RPMI7951 (cell line): Measurements from ENCODE around the gene RBM18. TPM values are rescaled to one million over a fixed set of nuclear protein-coding genes. Genes with fewer than 3 reads are reported as not detected.

ENCODE experiments used
- DNase-seq: peaks from one replicate; pipeline ENCODE4 v3.0.0-alpha.2; 2012; ENCODE audit warnings: low read depth
- total RNA-seq: library from RNA; depleted of rRNA; stranded (reverse); fragments of >200 nt; shearing (Covaris generic); gene quantifications from 2 replicates; pipeline ENCODE4 v1.2.3, GENCODE V29; 2014; rRNA removed

The RBM18 gene
- total RNA-seq, 1 experiment from 2014 or later: 12.5 TPM

DNA sequence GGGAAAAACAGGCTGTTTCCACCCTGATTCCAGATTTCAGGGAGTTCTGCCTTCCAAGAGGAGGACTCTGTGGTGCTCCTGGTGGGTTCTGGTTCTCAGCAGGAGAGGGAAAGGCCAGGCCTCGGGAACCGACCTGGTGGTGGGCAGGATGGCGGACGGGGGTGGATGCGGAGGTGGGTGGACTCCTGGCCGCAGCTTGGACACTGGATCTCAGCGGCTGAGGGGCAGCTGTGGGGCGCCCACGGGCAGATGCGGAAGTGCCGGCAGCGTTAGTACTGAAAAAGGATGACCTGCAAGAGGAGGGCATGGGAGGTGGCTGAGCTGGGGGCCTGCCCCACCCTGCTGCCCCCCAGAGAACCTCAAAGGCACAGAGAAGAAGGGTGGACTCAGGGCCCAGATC is 60.1 kb downstream of the RBM18 start:
- no peak for DNase-seq

DNA sequence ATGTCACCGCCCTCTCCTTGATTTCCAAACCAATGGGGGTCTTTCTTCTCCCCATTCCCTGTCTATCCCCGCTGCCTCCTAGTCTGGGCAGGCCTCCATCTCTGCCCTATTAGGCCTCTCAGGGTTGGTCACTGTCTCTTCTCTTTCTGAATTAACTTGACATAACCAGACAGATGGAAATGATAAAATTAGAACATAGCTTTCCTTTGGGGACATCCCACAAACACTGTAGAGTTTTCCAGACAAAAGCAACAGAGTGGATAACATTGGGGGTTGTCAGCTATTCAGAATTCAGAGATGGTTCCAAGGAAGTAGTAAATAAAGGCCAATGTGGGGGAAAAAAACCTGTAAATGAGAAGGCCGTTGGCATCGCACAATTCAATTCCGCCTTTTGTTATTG is 60.6 kb downstream of the RBM18 start:
- DNase-seq: no peak

DNA sequence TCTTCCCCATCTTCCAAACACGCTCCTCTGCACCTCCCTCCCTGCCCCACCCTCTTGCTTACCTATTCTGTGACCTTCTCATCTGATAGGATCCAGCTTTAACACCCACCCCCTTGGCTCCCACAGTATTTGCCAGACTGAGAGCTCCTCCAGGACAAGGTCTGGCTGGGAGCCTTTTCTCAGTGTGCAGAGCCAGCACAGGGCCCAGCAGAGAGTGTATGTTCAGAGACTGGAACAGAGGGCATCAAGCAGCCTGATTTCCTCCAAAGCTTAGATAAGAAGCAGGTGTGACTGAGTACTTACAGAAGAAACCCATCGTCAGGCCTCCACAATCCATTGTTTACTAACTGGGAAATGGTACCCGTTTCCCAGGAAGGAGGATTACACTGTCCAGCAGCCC is 62.5 kb downstream of the RBM18 start:
- DNase-seq: no peak

DNA sequence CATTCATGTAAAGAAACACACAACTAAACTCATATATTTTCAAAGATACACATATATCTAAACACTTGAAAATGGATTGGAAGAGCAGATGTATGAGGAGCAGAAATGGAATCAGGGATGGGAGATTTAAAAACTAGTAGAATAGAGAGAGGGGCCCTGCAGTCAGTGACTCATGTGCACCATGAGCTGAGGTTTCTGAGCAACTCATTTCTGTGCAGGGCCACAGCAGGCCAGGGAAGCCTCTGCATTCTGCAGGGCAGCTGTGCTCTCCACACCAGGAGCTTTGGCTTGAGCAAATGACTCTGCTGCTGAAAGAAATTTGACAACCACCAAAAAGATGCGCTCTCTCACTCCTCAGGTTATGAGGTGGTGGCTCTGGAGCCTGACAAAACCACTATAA is 63.0 kb downstream of the RBM18 start:
- peak; percentile 14 for DNase-seq

DNA sequence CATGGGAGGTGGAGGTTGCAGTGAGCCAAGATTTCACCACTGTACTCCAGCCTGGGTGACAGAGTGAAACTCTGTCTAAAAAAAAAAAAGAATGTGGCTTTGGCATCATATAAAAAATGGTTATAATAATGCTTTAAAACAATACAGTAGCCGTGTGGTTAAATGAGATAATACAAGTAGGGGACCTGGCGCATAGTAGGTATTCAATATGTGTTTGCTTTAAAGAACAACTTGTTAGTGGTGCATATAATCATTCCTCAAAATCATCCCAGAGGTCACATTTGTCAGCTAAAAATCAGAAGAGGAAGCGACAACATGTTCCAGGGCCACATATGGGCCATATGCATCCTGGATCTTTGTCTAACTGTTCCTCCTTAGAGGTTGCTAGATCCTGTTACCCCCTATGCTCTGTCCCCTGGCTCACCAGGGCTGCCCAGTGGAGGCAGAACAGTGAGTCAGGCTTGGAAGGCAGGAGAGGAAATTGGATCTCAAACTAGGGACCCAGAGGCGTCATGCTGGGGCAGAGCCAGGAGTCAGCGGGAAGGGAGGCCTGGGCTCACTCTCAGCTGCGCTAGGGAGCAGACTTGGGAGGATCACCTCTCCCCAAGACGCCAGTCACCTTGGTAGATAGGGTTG is 63.6 kb downstream of the RBM18 start:
- peak; percentile 42 for DNase-seq

DNA sequence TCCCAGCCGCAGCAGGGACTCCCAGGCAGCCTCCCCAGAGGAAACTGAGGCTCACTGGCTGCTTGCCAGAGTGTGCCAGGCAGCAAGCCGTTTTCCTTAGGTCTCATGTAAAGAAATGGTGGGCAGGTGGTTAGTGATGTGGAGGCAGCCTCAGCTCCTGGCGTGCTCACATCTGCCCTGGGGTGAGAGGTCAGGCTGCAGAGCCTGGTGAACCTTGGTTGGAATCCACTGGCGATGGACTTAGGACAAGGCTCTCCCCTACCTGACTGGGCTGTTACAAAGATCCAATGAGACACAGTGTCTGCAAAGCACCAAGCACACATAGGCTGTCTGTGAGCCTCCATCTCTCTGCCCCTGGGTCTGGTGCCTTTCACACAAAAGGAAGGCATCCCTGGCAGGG is 66.8 kb downstream of the RBM18 start:
- DNase-seq: no peak

DNA sequence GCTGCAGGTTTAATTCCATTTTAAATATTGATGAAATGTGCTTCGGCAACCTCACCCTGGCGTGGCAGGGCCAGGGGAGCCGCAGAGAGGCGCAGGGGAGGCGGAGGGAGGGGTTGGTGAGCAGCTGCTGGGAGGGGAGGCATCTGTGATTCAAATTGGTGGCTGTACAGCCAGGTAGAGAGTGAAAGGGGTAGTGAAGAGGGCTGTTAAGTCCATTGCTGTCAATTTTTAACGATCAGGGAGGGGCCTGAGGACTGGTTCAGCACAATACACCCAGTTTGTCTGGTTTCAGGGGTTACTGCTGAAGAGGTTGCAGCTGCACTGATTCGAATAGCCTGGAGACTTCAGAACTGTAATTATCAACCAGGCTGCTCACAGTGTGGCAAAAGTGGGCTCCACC is 67.2 kb downstream of the RBM18 start:
- no peak for DNase-seq

DNA sequence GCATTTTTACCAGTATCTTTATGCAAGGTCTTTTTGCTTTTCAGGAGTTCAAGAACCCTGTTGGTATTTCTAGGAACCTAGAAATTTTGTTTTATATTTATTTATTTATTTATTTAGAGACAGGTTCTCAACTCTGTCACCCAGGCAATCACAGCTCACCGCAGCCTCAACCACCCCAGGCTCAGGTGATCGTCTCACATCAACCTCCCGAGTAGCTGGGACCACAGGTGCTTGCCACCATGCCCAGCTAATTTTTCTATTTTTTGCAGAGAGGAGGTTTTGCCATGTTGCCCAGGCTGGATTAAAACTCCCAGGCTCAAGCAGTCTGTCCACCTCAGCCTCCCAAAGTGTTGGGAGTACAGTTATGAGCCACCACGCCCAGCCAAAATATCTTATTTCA is 68.8 kb downstream of the RBM18 start:
- no peak for DNase-seq

DNA sequence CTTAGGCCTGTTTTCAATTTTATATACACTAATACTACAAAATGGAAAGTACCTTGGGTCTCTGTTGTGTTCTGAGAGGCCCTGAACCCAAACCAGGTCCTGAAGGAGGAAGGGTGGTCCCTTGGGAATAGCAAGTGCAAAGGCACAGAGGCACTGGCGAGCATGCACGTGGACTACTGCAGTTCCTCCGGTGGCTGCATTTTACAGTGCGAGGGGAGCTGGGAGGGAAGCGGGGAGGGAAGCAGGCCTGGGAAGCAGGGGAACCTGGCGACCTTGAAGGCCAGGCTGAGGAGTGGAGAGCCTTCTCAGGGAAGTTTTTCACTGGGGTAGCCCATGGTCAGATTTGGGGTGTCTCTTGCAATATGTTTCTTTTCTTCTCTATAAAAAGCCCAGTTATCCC is 71.0 kb downstream of the RBM18 start:
- DNase-seq: no peak

DNA sequence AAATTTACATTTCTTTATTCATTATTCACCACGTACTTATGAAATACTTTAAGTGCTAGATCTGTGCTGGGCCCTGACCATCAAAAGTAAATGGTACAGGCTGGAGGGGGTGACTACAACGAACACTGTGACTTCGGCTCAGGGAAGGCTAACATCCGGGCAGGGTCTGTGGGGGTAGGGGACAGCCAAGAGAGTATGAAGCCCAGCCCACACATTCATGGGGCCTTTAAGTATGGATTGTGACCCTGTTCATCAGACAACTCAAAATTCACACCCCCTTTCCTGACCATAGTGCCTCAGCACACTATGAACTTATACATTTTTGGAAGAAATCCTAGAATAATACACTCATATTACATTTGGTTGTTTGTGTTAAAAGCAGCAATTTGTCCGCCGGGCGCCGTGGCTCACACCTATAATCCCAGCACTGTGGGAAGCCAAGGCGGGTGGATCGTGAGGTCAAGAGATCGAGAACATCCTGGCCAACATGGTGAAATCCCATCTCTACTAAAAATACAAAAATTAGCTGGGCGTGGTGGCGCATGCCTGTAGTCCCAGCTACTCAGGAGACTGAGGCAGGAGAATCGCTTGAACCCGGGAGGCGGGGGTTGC is 71.6 kb downstream of the RBM18 start:
- no peak for DNase-seq

DNA sequence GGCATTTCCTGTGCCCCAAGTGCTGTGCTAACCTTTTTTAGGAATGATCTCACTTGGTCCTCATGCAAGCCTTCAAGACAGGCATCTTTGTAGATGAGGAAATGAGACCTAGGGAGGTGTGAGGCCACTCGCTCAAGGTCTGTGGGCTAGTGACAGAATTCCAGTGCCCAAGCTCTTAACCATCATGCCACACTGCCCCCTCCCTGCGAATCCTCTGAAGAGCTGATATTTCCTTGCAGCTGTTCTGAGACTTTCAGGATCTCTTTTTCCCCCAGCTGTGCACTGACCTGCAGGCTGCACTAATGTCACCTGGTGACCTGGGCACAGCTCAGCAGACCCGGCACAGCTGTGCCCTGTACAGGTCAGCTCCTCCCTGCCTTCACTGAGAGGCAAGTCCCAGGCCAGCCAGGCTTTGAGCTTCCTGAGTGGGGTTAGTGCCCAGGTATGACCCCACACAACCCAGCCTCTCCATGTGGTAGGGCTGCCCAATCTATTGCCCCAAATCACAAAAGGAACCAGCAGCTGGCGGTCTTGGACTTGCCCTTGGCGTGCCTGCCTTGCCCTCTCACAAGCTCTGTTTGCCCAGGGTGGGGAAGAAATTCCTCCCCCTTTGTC is 72.3 kb downstream of the RBM18 start:
- DNase-seq: no peak

DNA sequence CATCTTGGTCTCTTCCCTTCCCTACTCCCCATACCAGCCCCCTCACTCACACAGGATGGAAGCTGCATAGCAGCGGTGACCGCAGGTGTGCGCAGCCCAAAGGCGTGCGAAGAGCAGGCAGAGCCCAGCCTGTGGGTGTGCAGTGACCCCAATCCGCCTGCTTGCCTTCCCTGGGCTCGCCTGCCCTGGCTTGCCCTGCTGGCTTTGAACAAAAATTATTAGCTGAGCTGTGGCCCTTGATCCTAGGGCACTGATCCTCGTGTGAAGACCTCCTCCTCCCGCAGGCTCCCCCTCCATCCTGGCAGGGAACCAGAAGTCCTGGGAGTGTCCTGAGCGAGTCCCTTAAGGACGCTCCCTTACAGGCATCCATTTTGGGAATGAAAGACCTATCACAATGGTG is 73.1 kb downstream of the RBM18 start:
- no peak for DNase-seq

DNA sequence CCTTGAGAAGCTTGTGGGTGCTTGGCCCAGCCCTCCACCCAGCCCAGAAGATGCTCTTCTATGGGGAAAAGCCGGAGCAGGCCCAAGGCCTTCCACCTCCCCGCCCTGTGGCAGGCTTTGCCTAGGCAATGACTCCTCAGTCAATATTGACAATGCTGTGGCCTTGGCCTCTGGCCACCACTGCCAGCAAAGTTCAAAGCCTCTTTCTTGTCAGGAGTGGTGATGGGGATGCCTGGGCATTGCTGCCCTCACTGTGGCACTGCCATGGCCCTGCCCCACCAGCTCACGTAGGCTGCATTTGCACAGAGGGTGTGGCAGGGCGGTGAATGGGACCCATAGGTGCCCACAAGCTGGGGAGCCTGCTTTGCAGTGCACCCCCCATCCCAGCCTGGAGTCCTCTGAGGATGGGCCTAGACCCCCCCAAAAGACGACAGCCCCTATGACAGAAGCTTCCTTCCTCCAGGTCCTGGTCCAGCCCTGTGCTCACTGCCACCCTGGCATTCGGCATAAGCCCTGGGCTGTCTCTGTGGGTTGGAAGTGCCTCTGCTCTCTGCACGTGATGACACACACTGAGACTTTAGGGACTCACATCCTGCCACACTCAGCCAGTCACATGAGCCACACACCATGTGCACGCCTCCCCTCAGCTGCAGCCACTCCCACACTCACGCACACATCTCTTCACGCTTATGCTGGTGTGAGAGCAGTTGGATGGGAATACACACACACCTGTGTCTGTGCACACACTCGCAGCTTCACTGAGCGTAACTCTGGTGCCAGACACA is 73.9 kb downstream of the RBM18 start:
- DNase-seq: peak; percentile 52

DNA sequence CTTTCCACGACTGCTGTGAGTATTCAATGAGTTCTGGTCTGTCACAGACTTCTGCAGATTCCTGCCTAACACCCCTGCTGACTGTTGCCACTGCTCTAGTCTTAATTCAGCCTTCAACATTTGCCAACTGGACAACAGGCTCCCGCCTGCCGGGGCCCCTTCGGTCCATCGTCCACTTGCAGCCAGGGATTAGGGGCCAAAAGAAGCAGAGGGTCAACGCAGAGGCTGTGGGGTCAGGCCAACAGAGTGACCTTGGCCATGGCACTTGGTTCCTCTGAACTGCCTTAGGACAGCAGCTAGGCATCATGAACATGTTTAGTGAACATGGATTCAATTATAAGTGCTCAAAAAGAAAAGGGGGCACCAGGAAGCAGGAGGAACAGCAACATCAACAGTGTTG is 76.3 kb downstream of the RBM18 start:
- no peak for DNase-seq

Other genes starting within 250 kb of the RBM18 start
- gene TTLL11, start 171.5 kb downstream of the RBM18 start, total RNA-seq: 0.60 and 2.0 TPM in 2 replicates
- gene NDUFA8, start 105.1 kb downstream of the RBM18 start, total RNA-seq: 30.6 and 40.1 TPM in 2 replicates
- not detected in 2 replicates for gene MORN5, start 104.9 kb downstream of the RBM18 start, total RNA-seq
- under 0.01 and 0.12 TPM in 2 replicates for gene LHX6, start 35.9 kb downstream of the RBM18 start, total RNA-seq
- 23.4 and 28.6 TPM in 2 replicates for gene MRRF, start within 50 bp of the RBM18 start, total RNA-seq
- gene PTGS1, start 106.2 kb upstream of the RBM18 start, total RNA-seq: 10.1 and 11.5 TPM in 2 replicates
- gene OR1J1, start 213.1 kb upstream of the RBM18 start, total RNA-seq: not detected in 2 replicates
- gene OR1J2, start 246.0 kb upstream of the RBM18 start, total RNA-seq: not detected in 2 replicates